HG02571 (cell line): Measurements from ENCODE around the gene MATN4.

Source experiments
- ATAC-seq: cut with Tn5 transposase; IDR thresholded peaks from one replicate; pipeline ENCODE4 v1.9.1; 2021; ENCODE audit warnings: mild to moderate bottlenecking, moderate library complexity; ENCODE audit not compliant: unreplicated experiment

The MATN4 gene

GRCh38 chr20:45341579-45341938, 33.5 kb upstream of the MATN4 start:
- no peak for ATAC-seq

- no peak for ATAC-seq
Observed at GRCh38 chr20:45340951-45341350, 32.9 kb upstream of the MATN4 start.

- no peak for ATAC-seq
Observed at GRCh38 chr20:45340236-45340847, 32.2 kb upstream of the MATN4 start.

GRCh38 chr20:45339799-45340198, 31.7 kb upstream of the MATN4 start:
- no peak for ATAC-seq

- ATAC-seq, result no peak
Observed at GRCh38 chr20:45339084-45339483, 31.0 kb upstream of the MATN4 start.

- ATAC-seq, result no peak
Observed at GRCh38 chr20:45338121-45339030, 30.3 kb upstream of the MATN4 start.

GRCh38 chr20:45337367-45338120, 29.4 kb upstream of the MATN4 start:
- ATAC-seq, result no peak

GRCh38 chr20:45336530-45337366, 28.6 kb upstream of the MATN4 start:
- ATAC-seq, result no peak

GRCh38 chr20:45330476-45330875, 22.4 kb upstream of the MATN4 start:
- no peak for ATAC-seq

GRCh38 chr20:45329497-45330319, 21.6 kb upstream of the MATN4 start:
- no peak for ATAC-seq

GRCh38 chr20:45328451-45328850, 20.4 kb upstream of the MATN4 start:
- ATAC-seq, result no peak

GRCh38 chr20:45325371-45325770, 17.3 kb upstream of the MATN4 start:
- no peak for ATAC-seq

- ATAC-seq, result no peak
Observed at GRCh38 chr20:45323731-45324130, 15.6 kb upstream of the MATN4 start.

- no peak for ATAC-seq
Observed at GRCh38 chr20:45322952-45323383, 14.9 kb upstream of the MATN4 start.

GRCh38 chr20:45320948-45321595, 13.0 kb upstream of the MATN4 start:
- ATAC-seq, result no peak

GRCh38 chr20:45318948-45319347, 10.8 kb upstream of the MATN4 start:
- ATAC-seq, result no peak

GRCh38 chr20:45318386-45318939, 10.4 kb upstream of the MATN4 start:
- no peak for ATAC-seq

GRCh38 chr20:45317826-45318225, 9.7 kb upstream of the MATN4 start:
- ATAC-seq, result no peak
